ENCODE results near the gene CKAP2L. TPM values are rescaled to one million over a fixed set of nuclear protein-coding genes. Genes with fewer than 3 reads are reported as not detected.
"Not testable (repeated sequence)": the region's sequence is repeated elsewhere in the genome, so short reads cannot be mapped to it uniquely, and the experiment has no call there.

CKAP2L gene
- total RNA-seq, 1 donor: 0.81 TPM

DNA sequence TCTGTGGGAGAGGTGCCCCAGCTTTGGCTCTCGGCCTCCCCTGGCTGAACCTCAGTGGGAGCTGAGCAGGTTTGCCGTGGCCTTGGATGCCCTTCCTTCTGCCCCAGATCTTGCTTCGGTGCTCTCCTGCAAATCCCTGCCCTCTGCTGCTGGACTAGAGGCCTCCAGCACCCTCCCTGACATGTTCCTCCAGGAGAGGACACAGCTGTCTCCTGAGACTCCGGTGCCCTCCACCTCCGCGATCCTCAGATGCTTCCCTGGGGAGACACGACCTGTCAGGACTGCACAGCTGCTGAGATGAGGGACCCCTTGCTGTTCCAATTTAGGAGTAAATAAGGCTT is 50.9 kb downstream of the CKAP2L start:
- DNase-seq (ENCODE audit: low read depth in 2 of 3, low spot score in 2 of 3): no peak

DNA sequence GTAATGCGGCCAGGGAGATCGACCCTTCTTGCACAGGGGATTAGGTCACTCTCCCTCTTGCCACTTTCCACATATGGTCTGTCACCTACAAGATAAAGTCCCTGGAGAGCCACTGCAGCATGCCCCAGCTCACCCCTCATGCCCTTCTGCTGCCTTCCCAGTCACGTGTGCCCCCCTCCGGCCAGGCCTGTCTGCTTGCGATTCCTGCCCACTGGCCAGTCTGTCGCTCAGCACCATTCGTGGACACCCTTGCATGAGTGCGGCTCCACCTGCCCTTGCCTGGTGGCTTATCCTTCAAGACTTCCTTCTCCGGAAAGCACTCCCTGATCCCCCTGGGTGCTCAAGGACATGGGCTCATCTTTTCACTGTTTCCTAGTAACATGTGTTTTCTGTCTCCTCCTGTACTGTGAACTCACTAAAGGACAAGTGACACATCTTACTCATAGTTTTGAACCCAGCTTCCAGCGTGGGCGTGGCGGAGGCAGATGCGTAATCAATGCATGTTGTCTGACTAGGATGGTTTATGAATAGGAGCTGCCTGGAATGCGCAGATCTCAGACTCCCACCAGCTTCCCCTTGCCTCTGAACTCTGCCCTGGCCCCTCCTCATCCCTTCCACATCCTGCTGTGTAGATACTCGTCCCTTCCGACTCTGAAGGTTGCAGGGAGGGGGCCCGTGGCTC is 51.4 kb downstream of the CKAP2L start:
- no peak for DNase-seq (ENCODE audit: low read depth in 2 of 3, low spot score in 2 of 3)

DNA sequence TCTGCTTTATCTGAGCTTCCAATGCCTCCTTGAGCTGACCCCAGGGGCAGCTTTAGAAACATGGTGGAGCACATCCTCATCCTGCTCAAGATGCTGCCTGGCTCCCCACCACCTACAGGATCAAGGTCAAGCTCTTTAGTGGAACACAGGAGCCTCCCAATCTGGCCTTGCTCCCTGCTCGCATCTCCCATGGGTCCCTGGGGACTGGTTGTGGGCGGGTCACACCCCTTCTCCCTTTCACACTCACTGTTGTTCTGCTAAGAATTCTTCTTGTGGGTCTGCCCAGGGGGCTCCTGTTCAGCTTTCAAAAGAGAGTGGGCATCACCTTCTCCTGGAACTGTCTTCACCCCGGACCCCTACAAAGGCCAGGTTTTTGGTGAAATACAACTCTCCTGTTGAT is 51.9 kb downstream of the CKAP2L start:
- DNase-seq (ENCODE audit: low read depth in 2 of 3, low spot score in 2 of 3): no peak

DNA sequence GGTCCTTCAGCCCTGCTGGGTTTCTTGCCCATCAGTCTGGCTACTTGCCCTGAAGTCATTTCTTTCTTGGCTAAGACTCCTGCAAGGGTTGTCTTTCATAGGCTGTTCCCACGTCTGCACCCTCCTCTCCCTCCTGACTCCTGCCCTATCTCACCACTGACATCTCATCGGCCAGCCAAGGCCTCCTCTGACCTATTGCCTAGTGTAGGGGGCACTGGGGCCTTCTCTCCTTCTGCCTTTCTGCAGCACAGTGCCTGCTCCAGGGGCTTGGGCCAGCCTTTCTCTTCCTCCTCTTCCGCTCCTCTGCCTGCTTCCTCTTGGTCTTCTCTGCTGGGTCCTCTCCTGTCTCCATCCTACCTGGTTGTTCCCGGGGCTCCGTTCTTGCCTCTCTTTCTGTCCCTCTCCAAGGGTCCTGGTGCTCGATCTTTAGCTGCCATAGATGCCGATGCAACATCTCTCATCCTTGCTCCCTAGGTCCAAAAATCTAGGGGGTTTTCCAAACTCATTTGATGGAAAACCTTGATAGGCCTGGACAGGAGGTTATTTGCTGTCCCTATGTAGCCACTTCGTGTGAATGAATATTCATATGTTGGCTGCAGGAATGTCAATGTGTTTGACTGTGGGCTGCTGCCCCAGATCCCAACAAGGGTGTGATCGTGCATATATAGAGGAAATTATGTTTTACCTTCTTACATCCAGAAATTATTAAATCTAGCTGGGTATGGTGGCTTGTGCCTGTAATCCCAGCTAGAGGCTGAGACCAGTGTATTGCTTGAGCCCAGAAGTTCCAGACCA is 53.3 kb downstream of the CKAP2L start:
- DNase-seq (ENCODE audit: low read depth in 2 of 3, low spot score in 2 of 3): no peak

DNA sequence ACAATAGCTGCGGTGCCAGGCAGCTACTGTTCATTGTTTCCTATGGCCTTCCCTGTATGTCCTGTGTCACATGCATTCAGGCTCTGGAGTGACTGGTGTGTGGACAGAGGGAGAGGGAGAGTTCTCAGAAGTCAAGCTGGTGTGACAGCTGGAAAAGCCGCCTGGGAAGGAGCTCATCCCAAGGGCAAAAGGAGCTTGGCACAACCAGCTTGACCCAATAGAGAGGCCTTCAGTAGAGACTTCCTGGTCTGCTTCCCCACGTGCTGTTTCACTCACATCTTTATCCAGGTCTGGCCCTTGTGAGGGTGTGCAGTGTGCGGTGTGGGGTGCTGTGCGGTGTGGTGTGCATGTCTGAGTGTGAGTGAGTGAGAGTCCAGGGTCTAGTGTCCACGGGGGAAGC is 54.7 kb downstream of the CKAP2L start:
- DNase-seq (ENCODE audit: low read depth in 2 of 3, low spot score in 2 of 3): no peak

DNA sequence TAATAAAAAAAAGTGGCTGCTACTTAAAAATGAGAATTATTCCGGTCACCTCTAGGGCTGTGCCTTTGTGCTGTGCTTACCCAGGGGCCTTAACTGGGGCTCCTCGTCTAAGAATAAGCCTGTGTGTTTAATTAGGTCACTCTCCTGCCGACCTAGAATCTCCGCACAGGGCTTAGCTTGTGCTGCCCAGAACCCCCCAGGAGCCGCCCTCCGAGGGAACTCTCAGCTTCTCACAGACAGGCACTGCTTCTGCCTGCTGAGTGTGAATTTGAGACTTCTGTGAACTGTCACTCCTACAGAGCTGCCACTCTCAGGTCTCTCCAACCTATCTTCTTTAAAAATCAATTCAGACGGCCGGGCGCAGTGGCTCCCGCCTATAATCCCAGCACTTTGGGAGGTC is 55.4 kb downstream of the CKAP2L start:
- DNase-seq (ENCODE audit: low read depth in 2 of 3, low spot score in 2 of 3): no peak

DNA sequence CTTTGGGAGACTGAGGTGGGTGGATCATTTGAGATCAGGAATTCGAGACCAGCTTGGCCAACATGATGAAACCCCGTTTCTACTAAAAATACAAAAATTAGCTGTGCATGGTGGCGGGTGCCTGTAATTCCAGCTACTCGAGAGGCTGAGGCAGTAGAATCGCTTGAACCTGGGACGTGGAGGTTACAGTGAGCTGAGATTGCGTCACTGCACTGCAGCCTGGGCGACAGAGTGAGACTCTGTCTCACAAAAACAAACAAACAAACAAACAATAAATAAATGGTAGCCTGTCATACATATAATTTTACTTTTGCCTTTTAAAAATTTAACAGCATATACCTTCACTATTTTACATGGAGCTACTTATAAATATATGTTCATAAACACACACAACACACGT is 57.5 kb downstream of the CKAP2L start:
- not testable (repeated sequence) for DNase-seq (ENCODE audit: low read depth in 2 of 3, low spot score in 2 of 3)

DNA sequence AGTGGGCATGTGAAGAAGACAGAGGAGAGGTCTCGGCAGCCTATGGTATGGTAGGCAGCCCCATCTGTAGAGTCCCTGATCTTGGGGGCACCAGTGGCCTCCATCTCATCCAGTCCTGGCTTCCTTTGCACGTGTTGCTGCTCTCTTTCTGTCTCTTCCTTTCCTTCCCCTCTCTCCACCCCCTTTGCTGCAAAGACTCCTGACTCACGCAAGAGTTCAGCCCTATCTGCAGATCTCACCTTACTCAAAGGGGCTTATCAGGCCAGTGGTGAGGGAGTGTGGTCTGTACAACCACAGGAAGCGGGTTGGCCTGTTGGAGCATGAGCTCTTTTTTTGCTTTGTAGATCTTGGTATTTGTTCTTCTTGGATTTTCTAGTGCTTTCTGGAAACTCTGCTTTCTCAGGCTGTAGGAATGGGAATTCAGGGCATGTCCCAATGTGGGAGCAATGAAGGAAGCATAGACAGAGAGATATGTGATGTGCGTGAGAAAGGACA is 58.2 kb downstream of the CKAP2L start:
- peak in 2 of 3 donors; percentile 94 to 97 for DNase-seq (ENCODE audit: low read depth in 2 of 3, low spot score in 2 of 3)

DNA sequence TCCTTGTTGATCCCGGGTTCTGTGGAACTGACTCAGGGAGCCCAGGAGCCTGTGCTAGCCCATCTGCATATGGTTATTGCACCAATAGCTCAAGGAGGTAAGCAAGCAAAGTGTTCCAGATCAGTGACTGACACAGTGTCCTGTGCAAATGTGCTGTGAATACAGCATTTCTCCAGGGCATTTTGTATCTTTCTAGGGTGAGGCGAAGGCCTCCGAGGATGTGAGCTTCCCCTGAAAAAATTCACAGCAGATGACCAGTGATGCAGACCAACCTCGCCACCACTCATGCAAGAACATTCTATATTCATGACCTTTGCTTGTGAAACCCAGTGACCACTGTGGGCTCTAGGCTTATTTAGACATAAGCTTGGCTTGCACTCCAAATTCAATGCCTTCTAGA is 58.8 kb downstream of the CKAP2L start:
- no peak for DNase-seq (ENCODE audit: low read depth in 2 of 3, low spot score in 2 of 3)

DNA sequence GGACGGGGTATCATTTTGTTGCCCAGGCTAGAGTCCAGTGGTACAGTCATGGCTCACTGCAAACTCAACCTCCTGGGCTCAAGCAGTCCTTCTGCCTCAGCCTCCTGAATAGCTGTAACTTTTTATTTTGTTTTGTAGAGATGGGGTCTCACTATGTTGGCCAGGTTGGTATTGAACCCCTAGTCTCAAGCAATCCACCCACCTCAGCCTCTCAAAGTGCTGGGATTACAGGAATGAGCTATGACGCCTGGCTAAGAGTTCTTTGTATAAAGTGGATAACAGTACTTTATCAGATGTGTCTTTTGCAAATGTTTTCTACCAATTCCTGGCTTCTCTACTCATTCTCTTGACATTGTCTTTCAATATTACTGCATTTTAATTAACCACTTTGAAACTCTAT is 60.7 kb downstream of the CKAP2L start:
- no peak for DNase-seq (ENCODE audit: low read depth in 2 of 3, low spot score in 2 of 3)

DNA sequence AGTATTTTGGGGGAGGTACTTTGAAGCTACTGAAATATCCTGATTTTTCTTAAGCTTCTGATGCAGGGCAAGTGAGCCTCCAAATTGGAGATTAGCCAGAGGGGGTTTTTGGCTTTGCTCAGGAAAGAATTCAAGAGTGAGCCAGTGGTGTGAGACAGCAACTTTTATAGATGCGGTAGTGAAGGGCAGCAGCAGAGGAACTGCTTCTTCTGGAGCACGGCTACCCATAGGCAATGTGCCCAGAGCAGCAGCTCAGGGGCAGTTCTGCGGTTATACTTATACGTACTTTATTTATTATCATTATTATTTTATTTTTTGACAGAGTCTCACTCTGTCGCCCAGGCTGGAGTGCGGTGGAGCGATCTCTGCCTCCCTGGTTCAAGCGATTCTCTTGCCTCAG is 63.4 kb downstream of the CKAP2L start:
- peak in 2 of 3 donors; percentile 65 to 68 for DNase-seq (ENCODE audit: low read depth in 2 of 3, low spot score in 2 of 3)

DNA sequence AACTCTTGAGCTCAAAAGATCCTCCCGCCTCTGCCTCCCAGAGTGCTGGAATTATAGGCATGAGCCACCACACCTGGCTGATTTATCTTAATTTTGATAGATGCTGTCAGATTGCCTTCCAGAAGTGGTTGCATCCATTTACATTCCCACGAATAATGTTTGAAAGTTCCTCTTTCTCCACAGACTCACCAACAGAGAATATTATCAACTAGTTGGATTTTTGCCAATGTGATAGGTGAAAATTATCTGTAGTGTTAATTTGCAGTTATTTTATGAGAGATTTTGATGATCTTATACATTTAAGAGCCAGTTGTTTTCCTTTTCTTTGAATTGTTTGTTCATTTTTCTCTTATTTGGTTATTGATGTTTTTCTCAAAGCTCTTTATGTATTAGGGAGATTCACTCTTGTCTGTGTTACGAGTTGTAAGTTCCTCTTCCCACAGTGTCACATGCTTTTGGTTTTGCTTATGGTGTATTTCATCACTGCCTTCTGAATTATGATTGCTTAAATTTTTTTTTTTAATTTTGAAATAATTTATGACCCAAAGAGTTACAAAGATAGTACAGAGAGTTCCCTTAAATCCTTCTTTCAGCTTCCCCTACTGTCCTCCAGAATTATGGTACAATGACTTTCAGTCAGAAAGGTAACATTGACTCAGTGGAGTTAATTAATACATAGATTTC is 64.3 kb downstream of the CKAP2L start:
- DNase-seq (ENCODE audit: low read depth in 2 of 3, low spot score in 2 of 3): peak in 2 of 3 donors; percentile 59 to 74

DNA sequence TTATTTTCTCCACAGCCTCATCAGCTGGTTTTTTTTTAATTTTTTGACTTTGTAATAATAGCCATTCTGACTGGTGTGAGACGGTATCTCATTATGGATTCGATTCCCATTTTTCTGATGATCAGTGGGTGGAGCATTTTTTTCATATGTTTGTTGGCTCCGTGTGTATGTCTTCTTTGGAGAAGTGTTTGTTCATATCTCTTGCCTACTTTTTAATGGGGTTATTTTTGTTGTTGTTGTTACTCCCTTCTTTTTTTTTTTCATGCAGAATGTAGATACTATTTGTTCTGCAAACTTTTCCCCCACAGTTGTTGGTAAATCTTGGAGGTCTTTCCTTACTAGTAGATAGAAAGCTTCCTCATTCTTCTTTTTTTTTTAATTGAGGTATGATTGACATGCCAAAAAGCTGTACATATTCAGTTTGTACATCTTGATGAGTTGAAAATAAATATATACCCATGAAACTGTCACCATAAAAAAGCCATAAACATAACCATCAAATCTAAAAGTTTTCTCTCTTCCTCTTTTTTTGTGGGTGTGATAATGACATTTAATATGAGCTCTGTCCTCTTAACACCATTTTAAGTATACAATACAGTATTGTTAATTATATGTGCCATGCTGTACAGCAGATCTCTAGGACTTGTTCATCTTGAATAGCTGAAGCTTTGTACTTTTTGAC is 65.4 kb downstream of the CKAP2L start:
- peak in 1 of 3 donors; percentile 39 for DNase-seq (ENCODE audit: low read depth in 2 of 3, low spot score in 2 of 3)

DNA sequence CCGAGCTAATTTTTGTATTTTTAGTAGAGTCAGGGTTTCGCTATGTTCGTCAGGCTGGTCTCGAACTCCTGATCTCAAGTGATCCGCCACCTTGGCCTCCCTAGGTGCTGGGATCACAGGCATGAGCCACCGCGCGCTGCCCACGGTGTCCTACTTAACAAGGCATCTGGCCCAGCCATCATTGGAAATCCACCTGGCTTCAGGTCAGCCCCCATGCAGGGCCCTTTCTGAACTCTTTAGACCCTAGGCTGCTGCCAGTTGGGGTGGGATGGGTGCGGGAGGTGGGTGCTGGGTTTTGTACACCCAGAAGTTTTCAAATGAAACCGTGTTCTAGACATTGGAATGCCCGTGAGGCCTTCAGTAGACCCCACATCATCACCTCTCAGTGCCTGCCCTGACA is 70.2 kb downstream of the CKAP2L start:
- DNase-seq (ENCODE audit: low read depth in 2 of 3, low spot score in 2 of 3): no peak

DNA sequence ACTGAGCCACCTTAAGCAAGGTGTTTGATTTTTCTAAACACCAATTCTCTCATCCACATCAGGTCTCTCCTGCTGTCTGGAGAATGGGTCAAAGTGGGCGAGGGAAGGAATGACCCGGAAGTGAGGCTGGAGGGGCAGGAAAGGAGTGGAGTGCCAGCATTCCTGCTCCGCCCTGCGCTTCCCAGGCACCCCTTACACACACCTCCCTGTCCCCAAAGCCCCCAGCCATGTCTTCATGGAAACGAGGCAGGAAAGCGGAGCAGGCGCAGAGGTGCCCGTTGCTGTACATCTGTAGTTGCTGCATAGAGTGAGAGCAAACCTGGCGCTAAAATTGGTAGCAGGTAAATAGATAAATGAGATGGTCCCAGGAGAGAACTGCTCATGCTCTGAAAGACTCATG is 70.8 kb downstream of the CKAP2L start:
- DNase-seq (ENCODE audit: low read depth in 2 of 3, low spot score in 2 of 3): no peak

DNA sequence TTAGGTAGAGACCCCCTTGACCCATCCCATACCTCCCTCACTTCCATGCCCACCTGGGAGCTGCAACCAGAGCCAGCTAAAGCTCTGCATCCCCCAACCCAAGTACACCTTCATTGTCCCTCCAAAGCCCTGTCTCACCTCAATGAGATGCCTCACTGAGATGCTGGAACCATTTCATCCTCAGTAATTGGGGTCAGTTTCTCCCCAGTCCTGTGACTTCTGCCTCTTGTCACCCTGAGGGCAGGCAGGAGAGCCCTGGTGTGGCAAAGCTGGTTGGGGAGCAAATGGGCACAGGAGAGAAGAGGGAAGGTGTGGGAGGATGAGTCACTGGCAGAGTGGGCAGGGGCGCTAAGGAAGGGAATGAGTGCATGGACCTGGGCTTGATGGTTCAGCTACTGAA is 71.5 kb downstream of the CKAP2L start:
- no peak for DNase-seq (ENCODE audit: low read depth in 2 of 3, low spot score in 2 of 3)

DNA sequence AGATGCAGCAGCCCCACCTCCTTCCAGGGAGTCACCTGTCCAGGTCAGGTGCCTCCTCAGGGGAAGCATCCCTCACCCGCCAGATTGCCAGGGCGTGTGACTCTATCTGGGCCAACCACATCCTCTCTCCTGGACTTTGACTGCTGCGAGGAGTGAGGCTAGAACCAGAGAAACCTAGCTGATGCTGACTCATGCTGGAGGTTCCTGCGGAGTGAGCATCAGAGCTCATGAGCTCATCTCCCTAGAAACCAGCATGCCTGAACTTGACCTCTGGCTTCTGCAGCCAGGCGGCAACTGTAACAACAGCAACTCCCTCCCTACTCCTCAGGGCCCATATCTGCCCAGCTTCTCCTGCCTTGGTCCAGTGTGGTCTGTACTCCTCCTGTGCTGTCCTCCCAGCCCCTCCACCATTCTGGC is 71.9 kb downstream of the CKAP2L start:
- peak in 2 of 3 donors; percentile 80 to 84 for DNase-seq (ENCODE audit: low read depth in 2 of 3, low spot score in 2 of 3)

DNA sequence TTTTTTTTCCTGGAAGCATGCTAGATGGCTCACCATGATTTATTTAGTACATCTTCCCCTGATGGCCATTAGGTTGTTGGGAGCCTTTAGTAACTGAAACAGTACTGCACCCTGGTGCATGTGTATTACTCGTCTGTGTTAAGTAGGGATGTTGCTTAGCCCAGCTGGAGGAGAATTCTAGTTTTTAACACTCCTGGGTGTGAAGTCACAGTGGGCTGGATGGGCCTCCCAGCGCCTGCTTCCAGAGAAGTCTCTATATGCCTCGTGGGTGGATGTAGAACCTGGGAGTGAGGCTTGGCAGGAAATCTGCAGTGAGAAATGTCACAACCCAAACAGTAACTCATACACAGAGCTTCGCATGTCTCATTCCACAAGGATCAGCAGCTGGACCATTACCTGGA is 72.5 kb downstream of the CKAP2L start:
- DNase-seq (ENCODE audit: low read depth in 2 of 3, low spot score in 2 of 3): no peak

DNA sequence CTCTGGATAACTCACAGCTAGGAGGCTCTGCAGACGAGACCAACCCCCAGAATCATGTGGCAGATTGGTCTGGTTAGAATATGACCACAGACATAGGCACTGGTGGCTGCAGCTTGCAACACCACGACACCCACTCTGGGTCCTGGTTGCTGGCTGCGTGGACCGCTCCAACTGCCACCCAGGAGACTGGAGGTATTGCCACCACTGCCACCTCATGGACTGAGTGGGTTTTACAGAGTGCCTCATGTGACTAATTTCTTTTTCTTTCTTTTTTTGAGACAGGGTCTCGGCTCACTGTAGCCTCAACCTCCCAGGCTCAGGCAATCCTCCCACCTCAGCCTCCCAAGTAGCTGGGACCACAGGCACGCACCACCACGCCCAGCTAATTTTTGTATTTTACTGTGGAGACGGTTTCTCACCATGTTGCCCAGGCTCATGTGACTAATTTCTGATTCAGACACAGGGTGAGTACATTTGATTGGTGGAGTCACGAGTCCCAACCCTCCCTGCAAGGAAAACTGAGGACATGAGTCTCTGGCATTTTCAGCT is 73.5 kb downstream of the CKAP2L start:
- peak; percentile 31 to 85 (median 80) for DNase-seq (ENCODE audit: low read depth in 2 of 3, low spot score in 2 of 3)

DNA sequence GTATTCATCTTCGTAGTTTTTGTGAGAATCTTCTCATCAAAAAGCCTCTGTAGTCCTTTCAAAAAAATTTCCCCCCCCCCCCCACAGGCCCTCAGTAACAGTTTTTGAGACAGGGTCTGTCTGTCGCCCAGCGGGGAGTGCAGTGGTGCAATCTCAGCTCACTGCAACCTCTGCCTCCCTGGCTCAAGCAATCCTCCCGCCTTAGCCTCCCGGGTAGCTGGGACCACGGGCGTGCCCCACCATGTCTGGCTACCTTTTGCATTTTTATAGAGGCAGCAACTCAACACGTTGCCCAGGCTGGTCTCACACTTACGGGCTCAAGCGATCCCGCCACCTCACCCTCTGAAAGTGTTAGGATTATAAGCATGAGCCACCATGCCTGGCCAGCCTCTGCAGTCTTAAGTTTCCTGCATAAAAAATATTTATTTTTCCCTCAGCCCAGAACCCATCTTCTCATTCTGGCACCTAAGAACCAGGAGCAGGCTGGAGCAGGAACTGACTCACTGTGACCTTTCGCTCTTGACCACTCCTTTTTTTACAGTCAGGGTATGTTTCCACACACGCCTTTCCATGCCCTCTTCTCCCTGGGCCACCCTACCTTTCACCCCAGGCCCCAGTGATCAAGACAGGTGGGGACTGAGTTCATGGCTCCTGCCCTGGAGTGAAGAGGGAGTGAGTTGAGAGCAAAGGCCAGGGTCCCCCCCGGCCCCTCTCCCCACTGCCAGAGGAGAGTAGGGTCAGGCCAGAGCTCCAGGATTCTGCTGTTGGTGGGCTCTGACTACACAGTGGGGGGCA is 76.1 kb downstream of the CKAP2L start:
- DNase-seq (ENCODE audit: low read depth in 2 of 3, low spot score in 2 of 3): no peak
